Activated CD8-positive, alpha-beta memory T cell treated with anti-CD3 and anti-CD28 coated beads for 1 hour (primary cell): ENCODE results near the gene KMT2C.
"Not testable (repeated sequence)": the region's sequence is repeated elsewhere in the genome, so short reads cannot be mapped to it uniquely, and the experiment has no call there.

Experiments
- DNase-seq, 2 donors: peaks; one replicate each; pipeline ENCODE4 v3.0.0-alpha.2; 2020; ENCODE audit warnings: low read depth in 1 of 2; ENCODE audit errors: extremely low read depth in 1 of 2

Gene KMT2C

GRCh38 chr7:152328234-152328633 lies 107.6 kb downstream of the KMT2C start:
- DNase-seq: no peak

- no peak for DNase-seq
Observed at GRCh38 chr7:152315845-152316244, 120.0 kb downstream of the KMT2C start.

- no peak for DNase-seq
Observed at GRCh38 chr7:152313831-152314604, 121.8 kb downstream of the KMT2C start.

- no peak for DNase-seq
Observed at GRCh38 chr7:152313217-152313616, 122.6 kb downstream of the KMT2C start.

- no peak for DNase-seq
Observed at GRCh38 chr7:152312316-152312715, 123.5 kb downstream of the KMT2C start.

GRCh38 chr7:152307902-152308301 lies 127.9 kb downstream of the KMT2C start:
- no peak for DNase-seq

GRCh38 chr7:152299542-152300143 lies 136.2 kb downstream of the KMT2C start:
- DNase-seq: not testable (repeated sequence)

GRCh38 chr7:152292897-152293296 lies 142.9 kb downstream of the KMT2C start:
- no peak for DNase-seq

- DNase-seq: not testable (repeated sequence)
Observed at GRCh38 chr7:152286972-152287371, 148.8 kb downstream of the KMT2C start.

GRCh38 chr7:152286219-152286618 lies 149.6 kb downstream of the KMT2C start:
- DNase-seq: not testable (repeated sequence)

- not testable (repeated sequence) for DNase-seq
Observed at GRCh38 chr7:152284998-152285397, 150.8 kb downstream of the KMT2C start.

GRCh38 chr7:152277687-152278086 lies 158.1 kb downstream of the KMT2C start:
- not testable (repeated sequence) for DNase-seq

GRCh38 chr7:152270427-152270826 lies 165.4 kb downstream of the KMT2C start:
- not testable (repeated sequence) for DNase-seq

GRCh38 chr7:152266859-152267258 lies 168.9 kb downstream of the KMT2C start:
- DNase-seq: not testable (repeated sequence)

GRCh38 chr7:152264915-152265314 lies 170.9 kb downstream of the KMT2C start:
- not testable (repeated sequence) for DNase-seq

- DNase-seq: not testable (repeated sequence)
Observed at GRCh38 chr7:152262146-152262545, 173.7 kb downstream of the KMT2C start.

GRCh38 chr7:152259645-152260044 lies 176.2 kb downstream of the KMT2C start:
- not testable (repeated sequence) for DNase-seq

GRCh38 chr7:152247851-152248250 lies 188.0 kb downstream of the KMT2C start:
- DNase-seq: not testable (repeated sequence)

GRCh38 chr7:152245417-152245816 lies 190.4 kb downstream of the KMT2C start:
- DNase-seq: not testable (repeated sequence)

- not testable (repeated sequence) for DNase-seq
Observed at GRCh38 chr7:152243464-152243863, 192.3 kb downstream of the KMT2C start.

- not testable (repeated sequence) for DNase-seq
Observed at GRCh38 chr7:152241301-152241700, 194.5 kb downstream of the KMT2C start.

- not testable (repeated sequence) for DNase-seq
Observed at GRCh38 chr7:152236306-152236705, 199.5 kb downstream of the KMT2C start.
